ENCODE results near the gene COMMD1.

GRCh38 chr2:61950571-61951315 lies 45.3 kb downstream of the COMMD1 start:
- TF ChIP-seq POLR2A (IDR thresholded peaks at IDR 0.05), result no peak
- TF ChIP-seq CTCF (IDR thresholded peaks at IDR 0.05), result no peak
